Stimulated activated CD4-positive, alpha-beta T cell treated with anti-CD3 and anti-CD28 coated beads, Interleukin-1b, Interleukin-23, amount 100 ng/mL, for 24 hours (primary cell): ENCODE data around the gene DAAM2.

Source experiments
- DNase-seq, 4 experiments: peaks; one replicate each; pipeline ENCODE4 v3.0.0-alpha.2; 2020; ENCODE audit warnings: low read depth in 4 of 4, low spot score in 1 of 4

DAAM2 gene

DNA sequence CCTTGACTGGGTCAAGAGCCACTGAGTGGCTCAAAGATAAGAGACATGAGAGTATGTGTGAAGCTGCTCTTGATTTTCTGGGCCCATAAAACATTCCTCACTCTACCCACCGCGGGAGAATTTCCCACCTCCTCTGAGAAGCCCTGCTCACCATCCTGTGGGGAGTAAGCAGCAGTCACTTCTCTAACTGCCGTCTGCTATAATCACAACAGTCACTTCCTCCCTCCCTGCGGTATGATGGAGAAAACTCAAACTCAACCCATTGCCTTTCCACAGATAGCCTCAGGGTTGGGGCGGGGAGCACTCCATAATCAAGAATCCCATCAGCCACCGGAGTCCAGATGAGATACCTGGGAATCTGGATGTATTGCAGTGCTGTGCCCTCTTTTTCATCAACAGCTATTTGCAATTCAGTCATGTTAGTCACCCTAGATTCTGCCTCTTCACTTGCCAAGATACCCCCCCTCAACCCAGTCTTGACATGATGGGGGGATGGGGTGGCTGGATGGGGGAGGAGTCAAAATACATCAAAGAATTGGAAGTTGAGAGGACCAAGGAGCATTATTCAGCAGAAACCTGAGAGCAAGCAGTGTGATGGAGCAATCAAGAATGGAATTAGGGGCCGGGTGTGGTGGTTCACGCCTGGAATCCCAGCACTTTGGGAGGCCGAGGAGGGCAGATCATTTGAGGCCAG lies 137.0 kb downstream of the DAAM2 start:
- DNase-seq = no peak

DNA sequence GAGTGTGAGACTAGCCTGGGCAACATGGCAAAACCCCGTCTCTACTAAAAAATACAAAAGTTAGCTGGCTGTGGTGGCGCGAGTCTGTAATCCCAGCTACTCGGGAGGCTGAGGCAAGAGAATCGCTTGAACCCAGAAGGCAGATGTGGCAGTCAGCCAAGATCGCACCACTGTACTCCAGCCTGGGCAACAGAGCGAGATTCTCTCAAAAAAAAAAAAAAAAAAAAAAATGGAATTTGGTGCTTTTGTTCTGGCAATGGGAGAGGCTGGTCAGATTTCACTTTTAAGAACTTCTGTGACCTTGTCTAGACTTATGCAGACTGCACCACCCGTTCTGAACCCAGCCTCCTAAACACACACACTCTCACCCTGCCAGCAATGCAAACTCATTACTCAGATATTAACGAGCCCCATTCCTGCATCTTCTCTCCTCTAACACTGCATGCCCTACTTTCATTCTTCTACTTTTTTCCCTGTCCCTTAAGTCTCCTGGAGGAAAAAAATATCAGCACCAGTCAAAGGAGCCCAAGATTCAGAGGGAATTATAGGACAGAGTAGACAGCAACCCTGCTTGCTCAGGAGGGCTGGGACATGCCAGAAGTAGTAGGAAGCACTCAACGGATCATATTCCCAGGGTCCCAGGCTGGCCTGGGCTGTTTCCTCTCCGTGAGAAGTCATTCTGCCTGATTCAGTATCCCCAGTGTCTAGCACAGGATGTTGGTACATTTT lies 137.7 kb downstream of the DAAM2 start:
- no peak for DNase-seq

DNA sequence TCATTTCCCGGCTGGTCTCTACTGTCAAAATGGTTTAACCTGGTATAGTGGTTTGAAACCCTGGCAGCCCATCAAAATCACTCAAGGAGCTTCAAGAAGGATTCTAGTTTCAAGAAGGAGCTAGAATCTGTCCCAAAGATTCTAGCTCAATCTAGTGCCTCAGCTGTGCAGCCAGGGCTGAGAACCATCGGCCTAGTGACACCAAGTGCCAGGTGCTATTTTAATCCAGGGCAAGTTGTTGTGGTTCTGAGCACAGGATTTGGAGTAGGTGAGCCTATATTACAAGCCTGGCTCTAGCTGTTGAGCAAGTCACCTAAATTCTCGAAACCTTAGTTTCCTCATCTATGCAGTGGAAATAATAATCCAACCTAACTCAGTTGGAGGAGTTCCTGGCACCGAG lies 138.4 kb downstream of the DAAM2 start:
- no peak for DNase-seq

DNA sequence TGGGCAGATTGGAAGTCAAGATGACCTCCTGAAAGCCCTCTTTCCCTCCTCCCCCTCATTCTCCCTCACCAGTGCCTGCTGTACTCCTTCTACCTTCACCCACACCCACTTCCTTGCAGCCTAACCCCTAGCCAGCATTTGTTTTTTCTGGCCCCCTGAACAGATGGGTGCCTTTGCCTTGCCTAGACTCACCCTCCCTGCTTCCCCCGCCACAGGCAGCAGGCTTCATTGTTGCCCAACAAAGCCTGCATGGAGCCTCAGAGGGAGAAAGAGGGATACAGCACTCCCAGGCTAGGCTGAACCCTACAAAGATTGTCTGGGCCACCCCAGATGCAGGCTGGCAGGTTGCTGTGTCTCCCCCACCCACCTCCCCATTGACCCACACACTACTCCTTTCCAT lies 139.4 kb downstream of the DAAM2 start:
- no peak for DNase-seq

DNA sequence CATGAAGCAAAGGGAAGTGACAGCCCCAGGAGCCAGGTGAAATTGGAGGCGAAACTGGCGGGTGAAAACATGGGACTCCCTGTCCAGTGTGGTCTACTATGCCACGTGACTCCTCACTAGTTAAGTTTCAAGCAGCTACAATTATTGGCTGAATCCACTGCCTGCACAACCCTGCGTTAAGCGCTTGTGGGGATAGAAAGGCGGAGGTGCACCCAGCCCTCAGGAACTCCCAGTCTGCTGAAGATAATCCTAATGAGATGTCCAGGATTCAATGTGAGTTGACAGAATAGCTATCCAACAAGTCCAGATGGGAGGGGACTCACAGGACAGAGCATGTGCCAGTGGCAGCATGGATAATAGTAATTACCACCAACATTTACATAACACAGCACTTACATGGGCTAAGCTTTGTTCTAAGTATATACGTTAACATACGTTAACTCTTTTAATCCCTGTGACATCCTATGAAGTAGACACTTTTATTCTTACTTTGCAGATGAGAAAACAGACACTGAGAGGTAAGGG lies 140.3 kb downstream of the DAAM2 start:
- DNase-seq = no peak

DNA sequence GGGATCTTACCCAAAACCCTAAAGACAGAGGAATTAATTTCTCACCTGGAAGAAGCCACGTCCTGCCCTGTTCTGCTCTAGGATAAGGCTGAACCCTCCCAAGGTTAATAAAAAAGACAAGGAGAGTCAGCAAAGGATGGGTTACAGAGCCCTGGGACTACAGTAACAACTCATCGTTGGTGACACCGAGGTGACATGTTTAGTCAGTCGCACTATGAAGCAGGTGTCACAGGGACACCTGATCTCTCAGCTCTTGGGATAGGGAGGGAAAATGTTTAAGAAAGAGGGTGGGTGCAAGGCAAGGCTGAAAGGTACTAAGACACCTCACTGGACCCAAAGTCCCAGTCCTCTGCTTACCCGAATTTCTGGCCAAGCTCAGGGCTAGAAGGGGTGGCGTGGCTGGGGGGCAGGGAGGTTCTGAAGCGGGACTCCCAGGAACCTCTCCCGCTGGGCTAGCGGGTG lies 141.5 kb downstream of the DAAM2 start:
- DNase-seq = no peak

DNA sequence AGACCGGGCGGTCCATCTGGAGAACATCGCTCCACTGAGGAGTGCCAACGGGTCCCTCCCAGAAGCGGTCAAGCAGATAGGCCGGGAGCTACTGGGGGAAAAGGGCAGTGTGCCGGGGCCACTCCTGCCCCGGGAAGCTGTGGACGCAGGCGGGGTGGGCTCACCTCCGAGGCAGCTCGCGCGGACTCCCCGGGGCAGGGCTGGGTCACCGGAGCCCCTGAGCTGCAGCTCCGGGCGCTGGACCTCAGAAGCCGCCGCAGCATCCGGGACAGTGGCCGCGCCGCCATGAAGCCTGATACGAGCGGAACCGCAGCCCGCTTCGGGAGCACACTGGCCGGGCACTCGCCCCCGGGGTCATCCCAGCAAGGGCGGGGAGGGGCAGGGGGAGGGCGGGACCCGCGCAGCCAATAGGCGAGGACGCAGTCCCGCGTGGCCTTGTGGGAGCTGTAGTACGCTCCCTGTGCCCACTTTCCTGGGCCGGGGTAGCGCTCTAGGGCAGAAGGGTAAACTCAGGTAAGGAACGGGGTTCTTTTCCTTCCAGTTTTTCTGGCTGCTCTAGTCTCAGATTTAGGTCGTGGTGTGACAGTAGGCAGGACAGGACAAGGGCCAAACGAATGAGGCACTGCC lies 142.1 kb downstream of the DAAM2 start, which contains the start of gene MOCS1:
TSS of gene MOCS1 (minus strand) at position 332 of the 627 bp plus-strand sequence. CDS start at position 287, 45 bp downstream.
- DNase-seq = peak in 2 of 4 experiments; percentile 19 to 36

DNA sequence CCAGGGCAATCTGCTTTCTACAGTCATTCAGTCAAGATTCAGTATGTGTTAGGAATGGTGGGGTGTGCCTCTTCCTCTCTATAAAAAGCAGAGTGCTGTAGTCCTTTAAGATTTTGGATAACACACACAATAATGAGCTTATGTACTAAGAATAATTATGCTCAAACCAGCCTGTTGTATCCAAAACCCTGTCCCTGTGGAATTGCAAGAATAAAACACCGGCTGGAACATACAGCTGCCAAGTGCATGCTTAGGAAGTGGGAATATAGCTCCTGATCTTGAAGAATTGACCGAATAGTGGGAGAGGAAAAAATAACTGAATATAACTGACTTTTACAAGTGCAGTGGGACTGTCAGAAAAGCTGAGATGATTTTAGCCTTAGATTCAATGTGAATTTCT lies 143.1 kb downstream of the DAAM2 start:
- DNase-seq = no peak

DNA sequence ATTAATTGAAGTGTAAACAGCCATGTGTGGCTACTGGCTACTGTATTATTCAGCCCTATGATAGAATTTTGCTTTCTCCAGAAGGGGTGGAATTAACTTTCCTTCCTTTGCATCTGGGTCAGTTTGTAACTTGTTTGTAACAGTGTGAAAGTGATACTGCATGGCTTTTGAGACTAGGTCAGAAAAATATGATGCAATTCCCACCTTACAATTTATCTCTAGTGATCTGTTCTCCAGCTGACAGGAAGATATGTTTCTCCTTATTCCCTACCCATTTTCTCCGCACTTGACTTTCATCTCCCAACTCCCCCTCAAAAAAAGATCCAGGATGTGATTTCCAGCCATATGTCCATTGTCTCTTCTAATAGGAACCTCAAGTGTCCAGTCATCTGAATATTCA lies 144.7 kb downstream of the DAAM2 start:
- no peak for DNase-seq

DNA sequence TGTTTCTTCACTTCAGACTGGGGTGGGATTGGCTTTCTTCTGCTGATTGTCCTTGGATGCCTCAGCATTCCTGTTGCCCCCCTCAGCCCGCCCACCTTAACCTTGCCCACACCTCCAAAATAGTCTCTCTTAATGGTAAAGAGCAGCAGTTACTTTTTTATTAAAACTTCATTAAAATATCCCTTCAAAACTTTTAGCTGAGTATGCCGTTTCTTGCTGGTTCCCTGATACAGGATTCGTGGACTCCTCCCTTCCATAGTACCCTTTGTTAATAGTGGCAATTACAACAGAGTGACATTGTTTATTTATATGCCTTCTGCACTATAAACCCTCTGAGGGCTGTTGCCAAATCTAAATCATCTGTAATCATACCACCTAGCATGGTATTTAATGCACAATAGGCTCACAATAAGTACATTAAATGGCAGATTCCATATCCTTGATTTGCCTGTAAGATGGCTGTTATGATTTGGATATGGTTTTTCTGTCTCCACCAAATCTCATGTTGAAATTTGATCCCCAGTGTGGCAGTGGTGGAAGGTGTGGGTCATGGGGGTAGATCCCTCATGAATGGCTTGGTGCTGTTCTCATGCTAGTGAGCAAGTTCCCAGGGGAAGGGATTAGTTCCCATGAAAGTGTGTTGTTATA lies 145.6 kb downstream of the DAAM2 start:
- DNase-seq = no peak

DNA sequence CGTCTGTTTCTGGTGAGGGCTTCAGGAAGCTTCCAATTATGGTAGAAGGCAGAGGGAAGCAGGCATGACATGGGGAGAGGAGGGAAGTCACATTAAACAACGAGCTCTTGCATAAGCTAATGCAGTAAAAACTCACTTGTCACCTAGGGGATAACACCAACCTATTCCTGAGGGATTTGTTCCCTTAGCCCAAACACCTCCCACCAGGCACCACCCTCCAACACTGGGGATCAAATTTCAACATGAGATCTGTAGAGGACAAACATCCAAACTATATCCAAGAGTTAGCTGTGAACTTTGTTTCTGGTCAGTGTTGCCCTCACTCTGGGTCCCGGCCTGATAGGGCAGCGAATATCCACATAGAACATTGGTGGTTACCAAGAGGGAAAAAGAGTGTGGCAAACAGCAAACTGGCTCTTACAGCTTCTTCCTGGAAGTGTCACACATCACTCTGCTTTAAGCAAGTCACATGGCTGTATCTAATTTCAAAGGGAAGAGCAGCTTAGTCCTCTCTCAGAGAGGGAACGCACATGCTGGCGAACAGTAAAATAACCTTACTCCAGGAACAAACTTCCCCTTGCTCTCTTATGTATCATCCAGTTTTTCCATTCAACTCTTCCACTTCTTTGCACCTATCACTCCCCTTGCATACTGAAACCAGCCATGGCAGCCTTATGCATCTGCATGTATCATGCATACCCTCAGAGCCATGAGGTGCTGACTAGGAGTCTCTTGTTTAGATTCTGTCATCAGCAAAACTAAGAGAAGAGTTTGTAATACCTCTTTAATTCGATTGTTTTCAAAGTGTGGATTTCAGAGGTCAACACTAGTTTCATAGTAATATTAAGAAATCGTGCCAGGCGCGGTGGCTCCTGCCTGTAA lies 146.8 kb downstream of the DAAM2 start:
- no peak for DNase-seq

DNA sequence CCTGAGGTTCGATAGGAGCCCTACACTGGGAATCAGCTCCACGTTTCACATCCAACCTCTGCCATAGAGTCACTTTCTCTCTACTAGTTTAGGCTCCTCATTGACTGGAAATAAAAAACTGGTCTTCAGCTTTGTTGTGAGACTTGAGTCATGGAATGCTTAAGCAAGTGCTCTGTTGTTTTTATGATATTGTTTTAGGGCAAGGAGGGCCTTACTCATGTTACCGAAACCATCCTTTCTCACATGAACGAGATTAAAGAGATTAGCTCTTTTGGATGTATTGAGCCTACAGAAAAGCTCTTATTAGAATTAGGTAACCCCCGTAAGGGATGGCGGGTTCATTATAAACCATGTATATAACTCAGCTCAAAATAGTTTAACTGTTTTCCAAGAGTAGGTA lies 149.0 kb downstream of the DAAM2 start:
- no peak for DNase-seq

DNA sequence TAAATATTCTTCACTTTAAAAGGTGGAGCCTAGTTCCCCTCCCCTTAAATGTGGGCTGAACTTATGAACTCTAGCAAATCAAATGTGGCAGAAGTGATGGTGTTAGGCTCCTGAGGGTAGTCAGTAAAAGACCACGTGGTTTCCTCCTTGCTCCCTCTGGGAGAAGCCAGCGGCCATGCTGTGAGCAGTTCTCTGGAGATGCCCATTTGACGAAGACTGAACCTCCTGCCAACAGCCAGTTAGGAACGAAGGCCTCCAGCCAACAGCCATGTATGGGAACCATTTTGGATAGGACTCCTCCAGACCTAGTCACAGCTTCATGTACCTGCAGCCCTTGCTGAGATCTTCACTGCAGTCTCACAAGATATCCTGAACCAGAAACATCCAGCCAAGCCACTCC lies 149.6 kb downstream of the DAAM2 start:
- no peak for DNase-seq

DNA sequence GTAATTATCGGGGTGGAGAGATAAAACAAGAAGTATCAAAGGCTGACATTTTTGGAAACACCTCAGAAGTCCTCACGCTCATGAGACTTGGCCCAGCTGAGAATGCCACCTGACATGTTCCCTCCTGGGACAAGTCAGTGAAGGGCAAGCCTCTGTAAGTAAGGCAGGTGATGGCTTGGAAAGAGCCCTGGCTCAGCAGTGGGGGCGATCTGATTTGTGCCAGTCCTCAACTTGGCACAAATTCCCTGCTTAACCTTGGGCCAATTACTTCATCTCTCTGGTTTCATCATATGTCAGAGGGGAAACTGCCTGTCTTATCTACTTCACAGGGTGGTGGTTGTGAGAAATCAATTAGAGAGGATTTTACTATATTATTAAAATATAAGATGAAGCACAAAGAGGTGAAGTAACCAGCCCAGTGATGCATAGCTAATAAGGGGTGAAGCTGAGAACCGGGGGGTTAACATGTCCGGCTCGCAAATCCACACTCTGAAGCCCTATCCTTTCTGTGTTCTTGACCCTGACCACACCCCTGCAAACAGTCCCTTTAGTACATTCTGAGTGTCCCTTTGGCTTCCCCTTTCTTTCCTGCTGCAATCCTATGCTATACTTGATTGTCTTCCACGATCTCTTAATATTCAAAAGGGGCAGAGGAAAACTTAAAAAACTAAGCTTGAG lies 150.9 kb downstream of the DAAM2 start:
- no peak for DNase-seq

DNA sequence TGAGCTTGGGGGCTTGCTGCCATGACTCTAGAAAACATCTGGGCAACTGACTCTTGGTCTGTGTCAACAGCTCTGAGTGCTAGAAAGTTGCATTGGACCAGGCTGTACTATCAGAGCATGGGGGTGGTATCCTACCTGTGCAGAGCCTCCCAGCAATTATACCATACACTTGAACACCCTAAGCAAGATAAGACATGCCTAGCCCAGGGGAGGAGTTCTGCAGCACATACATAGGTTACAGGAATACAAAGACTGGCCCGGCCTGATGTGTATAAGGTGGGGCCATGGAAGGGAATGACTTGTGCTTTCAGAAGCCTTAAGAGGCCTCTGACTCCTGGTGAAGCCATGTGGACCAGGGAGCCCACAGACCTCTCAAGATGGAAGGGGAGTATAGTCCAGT lies 153.4 kb downstream of the DAAM2 start:
- no peak for DNase-seq

DNA sequence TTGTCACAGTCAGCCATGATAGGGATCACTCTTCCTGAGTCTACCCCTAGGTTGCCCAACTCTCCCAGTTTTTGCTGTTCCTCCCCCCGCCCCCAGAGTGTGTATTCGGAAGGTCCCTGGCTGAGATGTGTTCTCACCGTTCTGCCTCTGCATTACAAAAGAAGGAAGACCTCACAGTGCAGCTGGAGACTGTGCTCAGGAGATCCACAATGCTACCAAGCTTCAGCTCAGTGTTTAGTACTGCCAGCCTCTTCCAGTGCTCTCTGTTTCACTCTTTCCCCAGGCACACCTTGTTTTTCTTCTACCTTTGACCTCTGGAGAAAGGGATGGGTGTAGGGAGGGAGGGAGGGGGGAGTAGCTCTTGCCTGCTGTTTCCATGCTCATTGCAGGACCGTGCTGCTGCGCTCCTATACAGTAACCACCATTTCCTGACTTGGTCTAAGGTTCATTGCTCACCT lies 155.5 kb downstream of the DAAM2 start:
- no peak for DNase-seq

DNA sequence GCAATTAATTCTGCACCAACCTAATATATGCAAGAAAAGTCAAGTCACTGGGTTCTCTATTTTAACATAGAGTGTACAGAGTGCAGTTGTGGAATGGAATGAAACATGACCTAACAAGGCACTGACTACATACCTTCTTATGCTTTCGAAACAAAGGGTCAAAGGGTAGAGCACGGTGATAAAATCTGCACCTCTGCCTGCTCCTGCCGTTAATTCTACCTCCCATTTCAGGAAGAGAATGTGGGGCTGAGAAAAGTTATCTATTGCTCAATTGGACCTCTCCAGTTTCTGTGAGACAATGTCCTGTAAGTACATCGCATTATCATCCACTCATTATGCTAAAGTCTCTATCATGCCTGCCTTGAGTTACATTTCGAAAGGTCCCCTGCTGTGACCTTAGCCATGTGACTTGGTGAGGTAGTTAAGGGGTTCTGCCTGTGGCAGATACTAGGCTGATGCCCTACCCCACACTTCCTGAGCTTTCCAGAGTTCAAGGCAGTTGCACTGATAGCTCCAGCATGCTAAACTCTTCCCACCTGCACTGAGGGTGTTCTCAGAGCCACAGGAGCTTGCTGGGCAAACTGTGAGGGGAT lies 156.1 kb downstream of the DAAM2 start:
- DNase-seq = no peak

DNA sequence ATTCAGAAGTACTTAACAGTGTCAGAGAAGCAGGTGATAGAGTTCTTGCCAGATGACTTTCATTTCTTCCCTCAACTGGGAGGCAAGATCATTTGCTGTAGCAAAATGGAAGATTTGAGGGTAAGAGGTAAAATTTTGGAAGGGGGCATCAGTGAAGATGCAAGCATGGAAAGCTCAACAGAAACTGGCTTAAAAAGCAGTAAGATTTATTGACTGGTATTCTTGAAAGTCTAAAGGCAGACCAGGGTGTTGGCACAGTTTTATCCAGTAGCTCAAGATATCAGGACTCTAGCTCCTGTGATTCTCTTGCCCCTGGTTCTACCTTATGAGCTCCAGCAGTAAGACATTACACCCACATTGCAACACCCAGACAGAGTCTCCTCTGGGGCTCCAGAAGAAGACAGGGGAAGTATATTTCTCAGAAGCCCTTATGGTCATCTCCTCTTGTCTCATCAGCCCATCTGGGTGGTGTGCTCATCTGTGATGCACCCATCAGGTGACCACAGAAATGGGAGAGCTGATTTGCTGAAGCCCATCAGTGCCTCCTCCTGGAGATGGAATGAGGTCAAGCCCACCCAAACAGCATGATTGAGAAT lies 158.0 kb downstream of the DAAM2 start:
- DNase-seq = no peak

DNA sequence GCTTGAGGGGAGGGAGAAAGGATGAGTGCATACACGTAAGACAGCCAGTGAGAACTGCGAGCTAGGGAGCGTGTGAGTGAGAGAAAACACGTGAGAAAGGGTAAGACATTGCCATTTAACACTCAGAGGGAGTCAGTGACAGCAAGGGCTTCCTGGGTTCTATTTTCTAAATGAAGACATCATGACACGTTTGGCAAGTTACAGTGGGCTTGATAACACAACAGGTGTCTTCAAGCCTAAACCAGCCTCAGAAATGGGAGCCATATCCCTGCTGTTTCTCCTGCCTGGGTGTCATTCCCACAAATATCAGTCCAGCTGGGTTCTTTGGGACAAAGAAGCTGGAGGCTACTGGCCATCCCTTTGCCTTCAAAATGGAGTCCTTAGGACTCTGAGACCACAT lies 159.0 kb downstream of the DAAM2 start:
- no peak for DNase-seq
